Measurements from ENCODE around the gene MAML3.
A peak's percentile ranks its signal among the peaks of the same experiment; 100 is the strongest.

The MAML3 gene

DNA sequence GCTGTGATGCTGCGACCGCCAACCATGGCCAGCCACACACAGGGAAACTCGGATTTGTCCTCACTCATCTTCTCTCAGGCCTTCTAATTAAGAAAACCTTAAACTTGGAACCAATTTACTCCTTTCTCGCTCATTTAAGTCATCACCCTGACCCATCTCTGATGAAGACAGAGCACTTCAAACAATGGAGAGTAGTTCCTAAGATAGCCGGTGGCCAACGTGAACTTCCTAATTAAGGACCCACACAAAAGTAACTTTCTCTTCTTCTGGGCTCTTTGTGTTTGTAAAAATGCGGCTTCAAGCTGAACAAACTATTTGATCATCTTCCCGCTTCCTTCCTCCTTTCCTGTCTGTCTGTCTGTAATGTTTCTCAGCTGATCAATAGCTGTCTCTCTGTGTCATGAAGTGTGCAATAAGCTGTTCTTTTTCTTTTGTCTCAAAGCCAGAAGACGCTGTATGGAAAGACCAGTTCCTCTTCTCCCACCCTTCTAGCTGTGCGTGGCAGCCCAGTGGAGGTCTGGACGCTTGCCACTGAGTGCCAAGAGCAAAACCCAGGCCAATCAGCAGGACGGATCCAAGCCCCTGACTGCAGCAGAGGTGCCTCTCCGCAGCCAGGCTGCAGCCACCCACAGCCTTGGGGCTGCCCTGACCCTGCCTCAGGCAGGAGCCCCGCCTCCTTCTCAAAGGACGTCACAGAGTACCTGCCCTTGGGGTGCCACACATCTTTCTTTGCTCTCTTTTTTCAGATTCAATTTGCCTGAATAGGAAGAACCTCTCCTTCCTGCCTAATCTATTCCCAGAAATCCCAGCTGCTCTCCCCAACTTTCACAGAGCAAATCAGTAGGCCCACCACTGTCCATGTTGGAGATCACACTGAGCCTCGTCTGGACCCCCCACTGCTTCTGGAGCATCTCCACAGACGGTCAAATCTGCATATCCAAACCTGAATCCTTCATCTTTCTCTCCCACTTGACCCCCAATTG is 59.3 kb downstream of the MAML3 start:
- H3K36me3 ChIP-seq (ENCODE audit: control insufficient read depth in 4 of 4, insufficient read depth in 4 of 4, low read length in 3 of 4): no peaks in the 10 kb centered on the region
- H3K27me3 ChIP-seq (replicated peaks in 2 of 5; ENCODE audit: control insufficient read depth in 4 of 5, insufficient read depth in 5 of 5, low read length in 4 of 5): no peaks in the 10 kb centered on the region
- POLR2A ChIA-PET: interaction anchor here (0.6 to 4.1 kb wide), 7 partner anchors 13 to 180 kb away, joined by 3 to 38 read pairs (median 4); partner anchors contain the start of gene MAML3
- CTCF ChIA-PET: interaction anchor here (0.7 to 4.4 kb wide), 17 partner anchors 8 to 158 kb away, joined by 3 to 33 read pairs (median 7); no protein-coding TSS in a partner anchor
- no peaks in the 10 kb centered on the region for H3K9me3 ChIP-seq (ENCODE audit: control extremely low read depth in 1 of 5, control insufficient read depth in 4 of 5, insufficient read depth in 2 of 5, low read depth in 1 of 5, low read length in 4 of 5)
- H3K4me1 ChIP-seq (ENCODE audit: control extremely low read depth in 1 of 4, control insufficient read depth in 4 of 4, insufficient read depth in 4 of 4, low read length in 3 of 4): peaks cover 66 to 97% (median 90%) of the 10 kb centered on the region in 4 experiments
- H3K27ac ChIP-seq (ENCODE audit: insufficient read depth in 1 of 2, low read depth in 1 of 2, low read length in 2 of 2, poor library complexity in 1 of 2, severe bottlenecking in 2 of 2): peak overlapping the region; percentile 91 to 93
- peak overlapping the region in 6 of 7 experiments; percentile 39 to 63 (median 49) for H3K4me3 ChIP-seq (ENCODE audit: control insufficient read depth in 1 of 7, extremely low read depth in 1 of 7, insufficient read depth in 4 of 7, low read depth in 2 of 7, low read length in 6 of 7)
- WGBS (ENCODE audit: insufficient coverage): 19% methylated on average over 12 of the region's 17 CpGs
- DNase-seq: peak; percentile 92 to 94 (median 93)

DNA sequence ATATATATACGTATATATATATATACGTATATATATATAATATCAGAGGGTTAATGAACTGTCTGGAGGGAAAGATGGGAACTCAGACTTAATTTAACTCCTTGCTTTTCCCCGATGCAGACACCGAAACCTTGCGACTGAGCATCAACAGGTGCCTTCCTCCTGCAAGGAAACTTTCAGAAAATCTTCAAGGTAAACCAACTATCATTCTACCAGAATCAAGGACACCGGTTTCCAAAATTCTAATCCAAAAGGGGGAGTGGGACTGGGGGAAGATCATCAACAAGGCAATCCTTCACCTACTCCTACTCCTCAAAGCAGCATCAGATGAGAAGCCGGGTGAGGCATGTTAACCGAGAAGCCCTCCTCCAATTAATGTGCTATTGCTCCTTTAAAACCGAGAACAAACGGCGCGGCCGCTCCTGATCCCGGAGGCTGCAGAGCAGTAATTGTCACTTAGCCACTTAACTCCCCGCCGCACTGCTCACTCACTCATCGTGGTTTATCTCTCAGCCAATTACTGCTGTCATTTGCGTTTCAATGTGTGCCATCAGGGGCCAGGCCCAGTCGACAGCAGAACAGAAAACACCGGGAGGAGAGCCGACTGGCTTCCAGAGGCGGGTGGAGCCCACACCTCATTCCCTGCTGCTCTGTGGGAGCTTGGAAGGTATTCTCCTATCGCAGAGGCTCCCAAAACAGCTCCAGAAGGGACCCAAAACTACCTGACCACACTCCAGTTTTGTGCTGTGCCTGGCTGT is 61.7 kb downstream of the MAML3 start:
- ChIA-PET POLR2A (interaction anchor here (0.6 to 0.8 kb wide), 2 partner anchors 60 to 514 kb away, joined by 5 read pairs; no protein-coding TSS in a partner anchor), CTCF (interaction anchor here (0.8 to 4.4 kb wide), 8 partner anchors 14 to 73 kb away, joined by 3 to 33 read pairs (median 5); partner anchors contain the start of gene MAML3)
- no peaks in the 10 kb centered on the region for H3K36me3 ChIP-seq (ENCODE audit: control insufficient read depth in 4 of 4, insufficient read depth in 4 of 4, low read length in 3 of 4)
- H3K27me3 ChIP-seq (replicated peaks in 2 of 5; ENCODE audit: control insufficient read depth in 4 of 5, insufficient read depth in 5 of 5, low read length in 4 of 5): no peaks in the 10 kb centered on the region
- H3K4me3 ChIP-seq (ENCODE audit: control insufficient read depth in 1 of 7, extremely low read depth in 1 of 7, insufficient read depth in 4 of 7, low read depth in 2 of 7, low read length in 6 of 7): peak overlapping the region in 5 of 7 experiments; percentile 12 to 57 (median 40)
- peaks cover 50 to 84% (median 72%) of the 10 kb centered on the region in 4 experiments for H3K4me1 ChIP-seq (ENCODE audit: control extremely low read depth in 1 of 4, control insufficient read depth in 4 of 4, insufficient read depth in 4 of 4, low read length in 3 of 4)
- peak overlapping the region in 1 of 2 experiments; percentile 68 for H3K27ac ChIP-seq (ENCODE audit: insufficient read depth in 1 of 2, low read depth in 1 of 2, low read length in 2 of 2, poor library complexity in 1 of 2, severe bottlenecking in 2 of 2)
- 52% methylated on average over 18 of the region's 23 CpGs for WGBS (ENCODE audit: insufficient coverage)
- no peaks in the 10 kb centered on the region for H3K9me3 ChIP-seq (ENCODE audit: control extremely low read depth in 1 of 5, control insufficient read depth in 4 of 5, insufficient read depth in 2 of 5, low read depth in 1 of 5, low read length in 4 of 5)
- DNase-seq: peak in 1 of 3 donors; percentile 57

DNA sequence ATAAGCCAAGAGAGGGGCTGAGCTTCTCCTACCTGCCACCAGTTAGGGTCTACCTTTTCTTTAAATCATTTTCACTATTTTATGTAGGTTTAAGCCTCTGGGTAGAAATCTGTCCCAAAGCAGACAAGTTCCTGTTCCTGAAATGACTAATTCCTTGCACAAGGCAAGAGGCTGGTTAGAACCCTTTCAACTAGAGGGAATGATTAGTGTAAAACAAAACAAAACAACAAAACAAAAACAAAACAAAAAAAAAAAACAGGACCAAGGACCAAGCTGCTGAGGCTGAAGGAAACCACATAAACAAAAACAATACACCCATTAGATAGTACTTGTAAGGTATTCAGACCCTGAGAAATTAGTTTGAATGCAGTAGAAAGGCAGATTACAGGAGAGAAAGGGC is 62.7 kb downstream of the MAML3 start:
- H3K36me3 ChIP-seq (ENCODE audit: control insufficient read depth in 4 of 4, insufficient read depth in 4 of 4, low read length in 3 of 4): no peaks in the 10 kb centered on the region
- CTCF ChIA-PET: interaction anchor here (0.9 to 2.4 kb wide), 6 partner anchors 10 to 62 kb away, joined by 3 to 19 read pairs (median 4); partner anchors contain the start of gene MAML3
- H3K27ac ChIP-seq (ENCODE audit: insufficient read depth in 1 of 2, low read depth in 1 of 2, low read length in 2 of 2, poor library complexity in 1 of 2, severe bottlenecking in 2 of 2): no peak overlapping the region
- peak in 2 of 3 donors; percentile 46 to 65 for DNase-seq
- H3K4me3 ChIP-seq (ENCODE audit: control insufficient read depth in 1 of 7, extremely low read depth in 1 of 7, insufficient read depth in 4 of 7, low read depth in 2 of 7, low read length in 6 of 7): no peak overlapping the region
- no peaks in the 10 kb centered on the region for H3K9me3 ChIP-seq (ENCODE audit: control extremely low read depth in 1 of 5, control insufficient read depth in 4 of 5, insufficient read depth in 2 of 5, low read depth in 1 of 5, low read length in 4 of 5)
- H3K27me3 ChIP-seq (replicated peaks in 2 of 5; ENCODE audit: control insufficient read depth in 4 of 5, insufficient read depth in 5 of 5, low read length in 4 of 5): no peaks in the 10 kb centered on the region
- peaks cover 43 to 74% (median 62%) of the 10 kb centered on the region in 4 experiments for H3K4me1 ChIP-seq (ENCODE audit: control extremely low read depth in 1 of 4, control insufficient read depth in 4 of 4, insufficient read depth in 4 of 4, low read length in 3 of 4)
- POLR2A ChIA-PET: interaction anchor here (1.7 kb wide), 1 partner anchor 59 kb away, joined by 6 read pairs; no protein-coding TSS in a partner anchor

DNA sequence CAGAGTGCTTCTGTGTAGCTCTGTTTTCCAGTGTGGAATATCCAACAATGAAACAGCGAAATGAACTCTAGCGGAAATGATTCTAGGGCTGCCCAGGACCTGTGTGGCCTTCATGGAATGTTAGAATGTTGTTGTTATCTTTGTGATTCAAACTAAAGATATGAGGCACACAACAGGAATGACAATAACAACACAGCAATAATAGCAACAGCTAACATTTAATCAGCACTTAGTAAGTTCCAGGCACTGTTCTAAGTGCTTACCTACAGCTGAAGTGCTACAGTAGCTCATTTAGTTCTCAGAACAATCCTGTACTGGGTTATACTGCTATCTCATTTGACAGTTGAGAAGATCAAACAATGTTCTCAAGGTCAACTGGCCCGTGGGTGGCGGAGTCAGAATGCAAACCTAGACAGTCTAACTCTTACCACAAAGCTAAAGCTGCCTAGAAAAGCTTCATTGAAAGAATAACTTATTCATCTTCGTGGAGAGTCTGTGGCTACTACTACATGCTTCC is 63.7 kb downstream of the MAML3 start:
- H3K4me1 ChIP-seq (ENCODE audit: control extremely low read depth in 1 of 4, control insufficient read depth in 4 of 4, insufficient read depth in 4 of 4, low read length in 3 of 4): peaks cover 34 to 64% (median 52%) of the 10 kb centered on the region in 4 experiments
- H3K36me3 ChIP-seq (ENCODE audit: control insufficient read depth in 4 of 4, insufficient read depth in 4 of 4, low read length in 3 of 4): peaks cover 0 to under 1% (median 0%) of the 10 kb centered on the region in 4 experiments
- no peaks in the 10 kb centered on the region for H3K27me3 ChIP-seq (replicated peaks in 2 of 5; ENCODE audit: control insufficient read depth in 4 of 5, insufficient read depth in 5 of 5, low read length in 4 of 5)
- H3K4me3 ChIP-seq (ENCODE audit: control insufficient read depth in 1 of 7, extremely low read depth in 1 of 7, insufficient read depth in 4 of 7, low read depth in 2 of 7, low read length in 6 of 7): no peak overlapping the region
- no peak overlapping the region for H3K27ac ChIP-seq (ENCODE audit: insufficient read depth in 1 of 2, low read depth in 1 of 2, low read length in 2 of 2, poor library complexity in 1 of 2, severe bottlenecking in 2 of 2)
- no peak for DNase-seq
- WGBS (ENCODE audit: insufficient coverage): 47% methylated on average over 4 of the region's 5 CpGs
- H3K9me3 ChIP-seq (ENCODE audit: control extremely low read depth in 1 of 5, control insufficient read depth in 4 of 5, insufficient read depth in 2 of 5, low read depth in 1 of 5, low read length in 4 of 5): no peaks in the 10 kb centered on the region
- ChIA-PET CTCF (interaction anchor here (0.8 to 2.4 kb wide), 6 partner anchors 9 to 163 kb away, joined by 3 to 19 read pairs (median 3); no protein-coding TSS in a partner anchor), POLR2A (interaction anchor here (1.7 kb wide), 1 partner anchor 60 kb away, joined by 6 read pairs; no protein-coding TSS in a partner anchor)

DNA sequence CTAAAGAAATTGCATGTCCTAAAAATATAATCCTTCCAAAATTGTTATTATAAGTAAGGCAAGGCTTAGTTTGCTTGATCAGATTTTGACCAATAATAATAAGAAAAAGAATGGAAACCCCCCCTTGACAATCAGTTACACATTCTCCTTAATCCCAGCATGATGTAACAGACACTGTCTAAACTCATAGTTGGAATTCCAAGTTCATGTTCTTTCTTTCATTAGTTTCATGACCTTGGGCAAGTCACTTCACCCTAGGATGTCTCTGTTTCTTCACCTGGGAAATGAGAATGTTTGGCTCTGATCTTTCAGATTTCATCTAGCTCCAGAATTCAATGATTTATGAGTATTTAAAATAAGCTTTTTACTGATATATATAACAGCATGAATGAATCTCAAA is 64.8 kb downstream of the MAML3 start:
- no peaks in the 10 kb centered on the region for H3K9me3 ChIP-seq (ENCODE audit: control extremely low read depth in 1 of 5, control insufficient read depth in 4 of 5, insufficient read depth in 2 of 5, low read depth in 1 of 5, low read length in 4 of 5)
- ChIA-PET POLR2A (no interaction called here), CTCF (interaction anchor here (0.9 to 2.4 kb wide), 5 partner anchors 10 to 59 kb away, joined by 3 to 19 read pairs (median 7); no protein-coding TSS in a partner anchor)
- no peak overlapping the region for H3K27ac ChIP-seq (ENCODE audit: insufficient read depth in 1 of 2, low read depth in 1 of 2, low read length in 2 of 2, poor library complexity in 1 of 2, severe bottlenecking in 2 of 2)
- no peak overlapping the region for H3K4me3 ChIP-seq (ENCODE audit: control insufficient read depth in 1 of 7, extremely low read depth in 1 of 7, insufficient read depth in 4 of 7, low read depth in 2 of 7, low read length in 6 of 7)
- H3K4me1 ChIP-seq (ENCODE audit: control extremely low read depth in 1 of 4, control insufficient read depth in 4 of 4, insufficient read depth in 4 of 4, low read length in 3 of 4): peaks cover 27 to 54% (median 43%) of the 10 kb centered on the region in 4 experiments
- H3K36me3 ChIP-seq (ENCODE audit: control insufficient read depth in 4 of 4, insufficient read depth in 4 of 4, low read length in 3 of 4): peaks cover 0 to 6% (median 0%) of the 10 kb centered on the region in 4 experiments
- no peak for DNase-seq
- H3K27me3 ChIP-seq (replicated peaks in 2 of 5; ENCODE audit: control insufficient read depth in 4 of 5, insufficient read depth in 5 of 5, low read length in 4 of 5): no peaks in the 10 kb centered on the region

DNA sequence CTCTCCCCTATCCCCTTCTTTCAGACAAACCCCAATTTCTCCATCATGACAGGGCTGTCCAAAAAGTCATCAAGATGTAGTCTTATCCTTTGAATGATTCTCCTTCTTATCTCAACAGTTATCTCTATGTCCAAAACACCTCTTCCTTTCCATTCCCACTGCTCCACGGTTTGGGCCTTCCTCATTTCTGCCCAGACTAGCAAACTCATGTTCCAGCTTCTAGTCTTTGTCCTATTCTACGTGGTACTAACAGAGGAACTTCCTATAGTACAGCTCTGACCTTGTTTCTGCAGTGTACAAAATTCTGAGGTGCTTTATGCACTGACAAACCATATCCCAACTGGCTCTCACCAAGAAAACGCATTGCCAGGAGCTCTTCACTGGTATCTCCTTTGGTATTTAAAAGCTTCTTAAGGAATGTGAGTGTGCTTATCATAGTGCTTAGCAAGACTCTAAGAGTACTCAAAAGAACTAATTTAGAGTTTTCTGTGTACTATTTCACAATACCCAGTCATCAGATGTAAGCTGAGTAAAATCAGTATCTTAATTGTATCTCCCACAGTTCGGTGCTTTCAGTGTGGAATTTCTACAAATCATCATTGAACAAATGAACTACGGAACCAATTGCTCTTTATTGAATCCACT is 65.5 kb downstream of the MAML3 start:
- DNase-seq: no peak
- WGBS (ENCODE audit: insufficient coverage): 6% methylated on average over 2 of the region's 5 CpGs
- H3K36me3 ChIP-seq (ENCODE audit: control insufficient read depth in 4 of 4, insufficient read depth in 4 of 4, low read length in 3 of 4): peaks cover 0 to 6% (median 0%) of the 10 kb centered on the region in 4 experiments
- CTCF ChIA-PET: interaction anchor here (0.9 to 2.1 kb wide), 6 partner anchors 10 to 60 kb away, joined by 3 to 12 read pairs (median 3); no protein-coding TSS in a partner anchor
- H3K27me3 ChIP-seq (replicated peaks in 2 of 5; ENCODE audit: control insufficient read depth in 4 of 5, insufficient read depth in 5 of 5, low read length in 4 of 5): no peaks in the 10 kb centered on the region
- POLR2A ChIA-PET: interaction anchor here (1.0 to 1.1 kb wide), 2 partner anchors 12 to 15 kb away, joined by 4 read pairs; no protein-coding TSS in a partner anchor
- H3K4me1 ChIP-seq (ENCODE audit: control extremely low read depth in 1 of 4, control insufficient read depth in 4 of 4, insufficient read depth in 4 of 4, low read length in 3 of 4): peaks cover 22 to 46% (median 38%) of the 10 kb centered on the region in 4 experiments
- no peaks in the 10 kb centered on the region for H3K9me3 ChIP-seq (ENCODE audit: control extremely low read depth in 1 of 5, control insufficient read depth in 4 of 5, insufficient read depth in 2 of 5, low read depth in 1 of 5, low read length in 4 of 5)
- H3K4me3 ChIP-seq (ENCODE audit: control insufficient read depth in 1 of 7, extremely low read depth in 1 of 7, insufficient read depth in 4 of 7, low read depth in 2 of 7, low read length in 6 of 7): no peak overlapping the region
- H3K27ac ChIP-seq (ENCODE audit: insufficient read depth in 1 of 2, low read depth in 1 of 2, low read length in 2 of 2, poor library complexity in 1 of 2, severe bottlenecking in 2 of 2): no peak overlapping the region
